Activated naive CD8-positive, alpha-beta T cell treated with anti-CD3 and anti-CD28 coated beads, Interleukin-2, amount 10 ng/mL, durations not matched to agents 7 days and 5 days (primary cell): ENCODE measurements around the gene ITGA7. TPM values are rescaled to one million over a fixed set of nuclear protein-coding genes. Genes with fewer than 3 reads are reported as not detected.

Experiments used
- ATAC-seq: fragments of 150-1000 bp; cut with Tn5 transposase; one replicate; pipeline ENCODE4 v1.10.0; 2021; ENCODE audit warnings: low read depth, moderate library complexity
- POLR2A ChIA-PET: fragments of 350-600 bp; sonication (Branson Sonifier 250); formaldehyde crosslinking; loops from one replicate; lab custom pipeline; 2021; ENCODE audit warnings: antibody characterized with exemption; lab: Charles Lee
- DNase-seq: peaks from one replicate; pipeline ENCODE4 v3.0.0; 2021
- H3K27ac Mint-ChIP-seq: one replicate; pipeline ENCODE4 v1.8.0; 2022; ENCODE audit warnings: mild to moderate bottlenecking, mixed read lengths
- H3K27me3 Mint-ChIP-seq: one replicate; pipeline ENCODE4 v1.8.0; 2022; ENCODE audit warnings: mild to moderate bottlenecking, moderate library complexity, mixed read lengths
- H3K36me3 Mint-ChIP-seq: one replicate; pipeline ENCODE4 v1.8.0; 2021; ENCODE audit warnings: mild to moderate bottlenecking, mixed read lengths
- H3K4me1 Mint-ChIP-seq: one replicate; pipeline ENCODE4 v1.8.0; 2021; ENCODE audit warnings: mixed read lengths
- H3K4me3 Mint-ChIP-seq: one replicate; pipeline ENCODE4 v1.8.0; 2022; ENCODE audit warnings: mild to moderate bottlenecking, moderate library complexity, mixed read lengths
- H3K9me3 Mint-ChIP-seq: one replicate; pipeline ENCODE4 v1.8.0; 2021; ENCODE audit warnings: mixed read lengths
- total RNA-seq, 2 experiments: library from RNA; stranded (reverse); gene quantifications; one replicate each; pipeline ENCODE4 v1.2.3, GENCODE V29; 2021

ITGA7 gene
- total RNA-seq, 2 experiments from 2014 or later, result 4.1 to 4.2 TPM

DNA sequence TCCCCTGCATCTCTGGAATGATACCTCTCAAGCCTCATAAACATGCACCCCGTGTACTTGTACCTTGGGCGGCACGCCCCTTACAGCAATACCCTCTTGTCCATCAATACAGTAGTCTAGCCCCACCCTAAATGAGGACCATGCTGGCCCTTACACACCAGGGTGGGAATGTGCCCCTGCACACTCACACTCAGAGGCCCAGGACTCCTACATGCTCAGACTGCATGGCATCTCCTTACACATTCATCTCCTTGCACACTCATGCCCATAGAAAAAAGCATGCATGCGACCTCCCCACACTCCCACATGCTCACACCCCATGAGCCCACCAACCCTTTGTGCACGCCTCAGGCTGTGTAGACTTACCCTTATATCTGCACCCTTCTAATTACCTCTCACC, 22.0 kb downstream of the ITGA7 start:
- Mint-ChIP-seq H3K36me3 (no peaks in the 10 kb centered on the region), H3K4me1 (peaks cover 12% of the 10 kb centered on the region), H3K27me3 (peaks cover 25% of the 10 kb centered on the region), H3K4me3 (no peak overlapping the region), H3K9me3 (no peaks in the 10 kb centered on the region), H3K27ac (no peak overlapping the region)
- ATAC-seq, result no peak
- POLR2A ChIA-PET, result no interaction called here
- DNase-seq, result no peak

DNA sequence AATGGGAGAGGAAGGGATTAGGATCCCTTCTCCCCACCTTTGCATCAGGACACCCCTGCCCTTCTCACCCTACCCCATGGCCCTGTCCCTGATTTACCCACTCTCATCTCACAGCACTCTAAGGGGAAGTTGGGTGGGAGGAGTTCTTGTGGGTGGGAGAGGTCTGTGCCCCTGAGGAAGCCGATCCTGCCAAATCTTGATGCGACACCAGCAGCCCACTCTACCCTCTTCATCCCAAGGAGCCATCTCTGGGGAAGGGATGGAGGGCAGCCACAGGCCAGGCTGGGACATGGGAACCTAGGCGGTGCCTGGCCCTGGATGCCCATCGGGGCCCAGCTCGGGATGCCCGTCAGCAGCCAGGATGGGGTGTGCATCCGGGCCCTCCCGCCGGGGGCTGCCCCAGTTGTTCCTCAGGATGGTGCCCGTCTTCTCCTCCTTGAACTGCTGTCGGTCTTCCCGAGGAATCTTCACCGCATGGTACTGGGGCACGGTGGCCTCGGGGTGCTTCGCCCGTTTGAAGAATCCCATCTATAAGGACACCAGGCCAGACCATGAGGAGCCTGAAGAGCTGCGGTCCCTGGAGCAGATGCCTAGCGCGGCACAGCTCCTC, 22.8 kb downstream of the ITGA7 start:
- Mint-ChIP-seq H3K27me3 (peaks cover 28% of the 10 kb centered on the region), H3K4me1 (peaks cover 12% of the 10 kb centered on the region), H3K27ac (no peak overlapping the region), H3K4me3 (no peak overlapping the region), H3K36me3 (no peaks in the 10 kb centered on the region), H3K9me3 (no peaks in the 10 kb centered on the region)
- DNase-seq (no peak), ATAC-seq (no peak)
- POLR2A ChIA-PET, result no interaction called here

DNA sequence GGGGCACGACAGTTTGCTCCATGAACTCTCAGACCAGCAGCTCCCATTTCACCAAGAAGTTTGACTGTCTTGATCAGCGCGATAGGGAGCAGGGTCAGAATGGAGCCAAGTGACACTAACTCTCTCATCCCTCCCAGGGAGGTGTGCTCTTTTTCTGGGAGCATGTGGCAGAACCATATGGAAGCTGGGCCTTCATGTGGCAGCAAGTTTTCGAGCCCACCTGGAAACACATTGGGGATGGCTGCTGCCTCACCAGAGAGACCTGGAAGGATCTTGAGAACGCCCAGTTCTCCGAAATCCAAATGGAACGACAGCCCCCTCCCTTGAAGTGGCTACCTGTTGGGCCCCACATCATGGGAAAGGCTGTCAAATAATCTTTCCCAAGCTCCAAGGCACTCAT, 24.0 kb downstream of the ITGA7 start:
- Mint-ChIP-seq H3K27me3 (peaks cover 32% of the 10 kb centered on the region), H3K4me3 (no peak overlapping the region), H3K4me1 (peaks cover 12% of the 10 kb centered on the region), H3K9me3 (no peaks in the 10 kb centered on the region), H3K27ac (no peak overlapping the region), H3K36me3 (no peaks in the 10 kb centered on the region)
- DNase-seq (no peak), ATAC-seq (no peak)
- POLR2A ChIA-PET, result no interaction called here

DNA sequence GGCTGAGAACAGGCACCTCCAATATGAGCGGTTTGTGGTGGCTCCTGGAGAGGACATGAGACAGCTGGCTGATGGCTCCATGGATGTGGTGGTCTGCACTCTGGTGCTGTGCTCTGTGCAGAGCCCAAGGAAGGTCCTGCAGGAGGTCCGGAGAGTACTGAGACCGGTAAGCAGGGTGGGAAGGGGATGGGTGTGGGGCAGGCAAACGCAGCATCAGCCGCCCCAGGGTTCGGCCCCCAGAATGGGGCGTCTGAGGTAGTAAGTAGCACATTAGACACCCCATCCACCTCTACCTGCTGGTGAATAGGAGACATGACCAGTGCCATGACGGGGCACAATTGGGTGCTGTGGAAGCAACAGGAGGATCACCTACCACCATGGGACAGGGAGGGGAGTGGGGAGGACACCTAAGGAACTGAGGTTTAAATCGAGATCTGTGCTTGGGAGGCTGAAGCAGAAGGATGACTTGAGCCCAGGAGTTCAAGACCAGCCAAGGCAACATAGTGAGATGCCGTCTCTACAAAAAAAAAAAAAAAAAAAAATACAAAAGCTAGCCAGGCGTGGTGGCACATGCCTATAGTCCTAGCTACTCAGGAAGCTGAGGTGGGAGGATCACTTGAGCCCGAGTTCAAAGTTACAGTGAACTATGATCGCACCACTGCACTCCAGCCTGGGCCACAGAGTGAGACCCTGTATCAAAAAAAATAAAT, 25.5 kb downstream of the ITGA7 start:
- Mint-ChIP-seq H3K27me3 (peaks cover 34% of the 10 kb centered on the region), H3K9me3 (no peaks in the 10 kb centered on the region), H3K4me1 (peaks cover 8% of the 10 kb centered on the region), H3K36me3 (no peaks in the 10 kb centered on the region), H3K27ac (no peak overlapping the region), H3K4me3 (no peak overlapping the region)
- ATAC-seq (no peak), DNase-seq (no peak)
- POLR2A ChIA-PET, result no interaction called here

DNA sequence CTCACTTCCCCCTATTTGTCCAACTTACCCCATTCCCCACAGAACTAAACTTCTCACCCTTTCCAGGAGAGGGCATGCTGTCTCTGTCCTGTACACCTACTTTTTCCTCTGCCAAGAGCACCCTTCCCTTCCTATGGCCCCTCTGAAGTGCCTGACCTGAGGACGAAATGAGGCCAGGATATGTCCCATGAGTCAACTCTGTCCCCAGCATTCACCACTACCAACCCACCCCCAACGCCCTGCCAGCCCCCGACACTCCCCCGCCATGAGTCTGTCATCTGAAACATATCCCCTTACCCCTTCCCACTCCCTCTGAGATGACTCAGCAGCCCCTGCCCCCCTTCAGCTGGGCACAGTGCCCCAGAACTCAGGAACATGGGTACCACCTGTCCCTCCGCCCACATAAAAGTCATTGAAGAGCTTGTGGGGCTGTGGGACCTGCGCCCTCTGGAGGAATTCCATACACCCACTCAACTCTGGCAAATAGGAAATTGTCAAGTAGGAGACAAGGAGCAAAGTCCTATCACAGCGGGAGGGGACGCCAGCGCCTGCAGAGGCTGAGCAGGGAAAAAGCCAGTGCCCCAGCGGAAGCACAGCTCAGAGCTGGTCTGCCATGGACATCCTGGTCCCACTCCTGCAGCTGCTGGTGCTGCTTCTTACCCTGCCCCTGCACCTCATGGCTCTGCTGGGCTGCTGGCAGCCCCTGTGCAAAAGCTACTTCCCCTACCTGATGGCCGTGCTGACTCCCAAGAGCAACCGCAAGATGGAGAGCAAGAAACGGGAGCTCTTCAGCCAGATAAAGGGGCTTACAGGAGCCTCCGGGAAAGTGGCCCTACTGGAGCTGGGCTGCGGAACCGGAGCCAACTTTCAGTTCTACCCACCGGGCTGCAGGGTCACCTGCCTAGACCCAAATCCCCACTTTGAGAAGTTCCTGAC, 26.3 kb downstream of the ITGA7 start:
- H3K4me3 Mint-ChIP-seq, result peak overlapping the region; percentile 47
- H3K27ac Mint-ChIP-seq, result no peak overlapping the region
- H3K36me3 Mint-ChIP-seq, result no peaks in the 10 kb centered on the region
- H3K4me1 Mint-ChIP-seq, result peaks cover 5% of the 10 kb centered on the region
- ATAC-seq (peak; percentile 29), DNase-seq (no peak)
- POLR2A ChIA-PET, result no interaction called here
- H3K27me3 Mint-ChIP-seq, result peaks cover 34% of the 10 kb centered on the region
- H3K9me3 Mint-ChIP-seq, result no peaks in the 10 kb centered on the region

DNA sequence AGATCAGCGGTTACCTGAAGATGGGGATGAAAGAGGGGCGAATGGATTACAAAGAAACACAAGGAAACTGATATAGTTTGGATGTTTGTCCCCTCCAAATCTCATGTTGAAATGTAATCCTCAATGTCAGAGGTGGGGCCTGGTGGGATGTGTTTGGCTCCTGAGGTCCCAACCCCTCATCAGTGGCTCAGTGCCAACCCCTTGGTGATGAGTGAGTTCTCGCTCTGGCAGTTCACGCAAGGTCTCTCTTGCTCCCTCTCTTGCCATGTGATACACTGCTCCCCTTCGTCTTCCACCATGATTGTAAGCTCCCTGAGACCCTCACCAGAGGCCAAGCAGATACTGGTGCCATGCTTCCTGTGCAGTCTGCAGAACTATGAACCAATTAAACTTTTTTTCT, 28.0 kb downstream of the ITGA7 start:
- DNase-seq (no peak), ATAC-seq (no peak)
- H3K4me1 Mint-ChIP-seq, result peaks cover 5% of the 10 kb centered on the region
- no peaks in the 10 kb centered on the region for H3K9me3 Mint-ChIP-seq
- no peaks in the 10 kb centered on the region for H3K36me3 Mint-ChIP-seq
- no peak overlapping the region for H3K27ac Mint-ChIP-seq
- H3K4me3 Mint-ChIP-seq, result no peak overlapping the region
- peaks cover 50% of the 10 kb centered on the region for H3K27me3 Mint-ChIP-seq
- POLR2A ChIA-PET, result no interaction called here

DNA sequence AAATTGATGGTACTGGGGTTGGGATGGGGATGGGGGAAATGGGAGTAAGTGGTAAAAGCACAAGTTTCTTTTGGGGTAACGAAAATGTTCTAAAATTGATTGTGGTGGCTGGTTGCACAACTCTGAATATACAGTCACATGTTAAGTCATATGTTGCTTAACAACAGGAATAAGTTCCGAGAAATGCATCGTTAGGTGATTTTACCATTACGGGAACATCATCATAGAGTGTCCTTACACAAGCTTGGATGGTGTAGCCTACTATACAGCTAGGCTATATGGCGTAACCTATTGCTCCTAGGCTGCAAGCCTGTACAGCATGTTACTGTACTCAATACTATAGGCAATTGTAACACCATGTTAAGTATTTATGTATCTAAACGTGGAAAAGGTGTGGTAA, 31.0 kb downstream of the ITGA7 start:
- Mint-ChIP-seq H3K9me3 (no peaks in the 10 kb centered on the region), H3K27me3 (peaks cover 43% of the 10 kb centered on the region), H3K36me3 (no peaks in the 10 kb centered on the region), H3K27ac (no peak overlapping the region), H3K4me3 (no peak overlapping the region), H3K4me1 (peaks cover 5% of the 10 kb centered on the region)
- DNase-seq (no peak), ATAC-seq (no peak)
- POLR2A ChIA-PET, result no interaction called here

DNA sequence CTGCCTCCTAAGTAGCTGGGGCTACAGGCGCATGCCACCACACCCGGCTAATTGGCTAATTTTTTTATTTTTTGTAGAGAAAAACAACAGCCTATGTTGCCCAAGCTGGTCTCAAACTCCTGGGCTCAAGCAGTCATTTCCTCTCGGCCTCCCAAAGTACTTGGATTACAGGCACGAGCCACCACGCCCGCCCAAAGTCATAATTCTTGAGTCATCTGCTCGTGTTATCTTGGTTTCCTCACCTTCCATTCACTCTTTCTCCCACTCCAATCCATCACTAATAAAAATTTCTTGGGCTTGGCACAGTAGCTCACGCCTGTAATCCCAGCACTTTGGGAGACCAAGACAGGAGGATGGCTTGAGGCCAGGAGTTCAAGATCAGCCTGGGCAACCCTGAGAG, 32.0 kb downstream of the ITGA7 start:
- Mint-ChIP-seq H3K4me3 (no peak overlapping the region), H3K27me3 (peaks cover 33% of the 10 kb centered on the region), H3K36me3 (no peaks in the 10 kb centered on the region), H3K4me1 (no peaks in the 10 kb centered on the region), H3K9me3 (no peaks in the 10 kb centered on the region), H3K27ac (no peak overlapping the region)
- DNase-seq (no peak), ATAC-seq (no peak)
- POLR2A ChIA-PET, result no interaction called here

DNA sequence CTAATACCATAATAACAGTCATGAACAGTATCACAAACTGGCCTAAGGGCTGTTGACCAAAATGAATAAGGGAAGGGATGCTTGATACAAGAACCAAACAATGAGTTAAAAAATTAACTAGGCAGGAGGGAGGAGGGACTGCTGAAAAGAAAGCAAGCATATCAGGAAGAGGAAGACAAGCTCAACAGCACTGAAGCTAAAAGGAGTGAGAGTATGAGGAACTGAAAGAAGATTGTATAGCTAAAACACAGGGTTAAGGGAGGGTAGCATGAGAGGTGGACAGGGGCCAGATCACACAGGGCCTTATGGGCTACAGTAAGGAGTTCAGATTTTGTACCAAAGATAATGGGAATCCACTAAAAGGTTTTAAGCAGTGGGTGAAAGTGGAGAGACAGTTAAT, 34.1 kb downstream of the ITGA7 start:
- POLR2A ChIA-PET, result no interaction called here
- no peak overlapping the region for H3K4me3 Mint-ChIP-seq
- ATAC-seq, result no peak
- no peak overlapping the region for H3K27ac Mint-ChIP-seq
- no peaks in the 10 kb centered on the region for H3K36me3 Mint-ChIP-seq
- no peaks in the 10 kb centered on the region for H3K4me1 Mint-ChIP-seq
- H3K27me3 Mint-ChIP-seq, result peaks cover 24% of the 10 kb centered on the region
- DNase-seq, result no peak
- no peaks in the 10 kb centered on the region for H3K9me3 Mint-ChIP-seq

DNA sequence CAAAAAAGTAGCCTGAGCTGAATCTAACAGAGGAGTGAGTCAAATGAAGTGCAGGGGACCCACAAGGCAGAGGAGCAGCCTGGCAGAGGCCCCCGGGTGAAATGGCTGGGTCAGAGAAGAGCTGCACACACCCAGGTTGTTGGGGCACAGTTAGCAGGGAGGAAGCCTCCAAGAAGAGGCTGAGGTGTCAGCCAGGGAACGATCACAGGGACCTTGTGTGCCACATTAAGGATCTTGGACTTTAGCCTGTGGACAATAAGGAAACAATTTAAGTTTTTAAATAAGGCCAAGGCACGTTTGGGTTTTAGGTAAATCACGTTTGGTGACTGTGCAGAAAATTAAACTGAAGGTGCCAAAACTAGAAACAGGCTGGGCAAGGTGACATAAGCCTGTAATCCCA, 36.0 kb downstream of the ITGA7 start:
- H3K9me3 Mint-ChIP-seq, result no peaks in the 10 kb centered on the region
- ATAC-seq, result no peak
- no peaks in the 10 kb centered on the region for H3K4me1 Mint-ChIP-seq
- H3K27ac Mint-ChIP-seq, result no peak overlapping the region
- H3K4me3 Mint-ChIP-seq, result no peak overlapping the region
- H3K27me3 Mint-ChIP-seq, result peaks cover 20% of the 10 kb centered on the region
- no peaks in the 10 kb centered on the region for H3K36me3 Mint-ChIP-seq
- no peak for DNase-seq
- POLR2A ChIA-PET, result no interaction called here

DNA sequence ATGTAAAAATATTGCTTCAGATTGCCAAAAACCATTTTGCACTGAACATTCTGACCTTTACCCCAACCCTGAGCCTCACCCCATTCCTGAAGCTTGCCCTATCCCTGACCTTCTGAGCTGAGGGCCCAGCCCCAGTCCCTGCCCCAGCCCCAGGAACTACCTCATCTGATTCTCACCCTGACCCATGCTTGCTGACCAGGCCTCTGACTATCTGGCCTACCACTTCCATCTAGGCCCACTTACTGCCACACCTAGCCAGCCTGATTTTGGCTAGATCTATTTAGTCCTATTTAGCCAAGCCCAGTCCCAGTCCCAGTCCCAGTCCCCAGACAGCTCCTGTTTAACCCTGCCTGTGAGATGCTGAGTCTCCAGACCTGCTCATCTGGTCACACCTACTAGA, 37.4 kb downstream of the ITGA7 start:
- Mint-ChIP-seq H3K4me1 (no peaks in the 10 kb centered on the region), H3K4me3 (no peak overlapping the region), H3K27me3 (peaks cover 14% of the 10 kb centered on the region), H3K36me3 (no peaks in the 10 kb centered on the region), H3K27ac (no peak overlapping the region), H3K9me3 (no peaks in the 10 kb centered on the region)
- POLR2A ChIA-PET, result no interaction called here
- DNase-seq, result no peak
- no peak for ATAC-seq

DNA sequence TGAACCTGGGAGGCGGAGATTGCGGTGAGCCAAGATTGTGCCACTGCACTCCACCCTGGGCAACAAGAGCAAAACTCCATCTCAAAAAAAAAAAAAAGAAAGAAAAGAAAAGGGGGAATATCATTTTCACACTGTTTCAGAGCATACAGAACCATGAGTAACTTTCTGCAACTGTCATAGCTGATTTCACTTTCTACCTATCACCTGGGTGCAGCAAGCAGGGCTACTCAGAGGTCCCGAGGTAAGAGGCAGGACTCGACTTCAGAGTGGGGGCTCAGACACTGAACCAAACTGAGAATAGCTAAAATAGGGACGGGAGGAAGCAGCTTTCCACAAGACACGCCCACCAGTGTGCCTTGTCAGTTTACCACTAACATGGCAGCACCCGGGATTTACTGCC, 41.2 kb downstream of the ITGA7 start:
- Mint-ChIP-seq H3K36me3 (no peaks in the 10 kb centered on the region), H3K27ac (no peak overlapping the region), H3K4me1 (no peaks in the 10 kb centered on the region), H3K27me3 (peaks cover 7% of the 10 kb centered on the region), H3K9me3 (no peaks in the 10 kb centered on the region), H3K4me3 (no peak overlapping the region)
- DNase-seq (no peak), ATAC-seq (no peak)
- POLR2A ChIA-PET, result interaction anchor here (0.7 kb wide), 1 partner anchor 39 kb away, joined by 4 read pairs; no protein-coding TSS in a partner anchor

DNA sequence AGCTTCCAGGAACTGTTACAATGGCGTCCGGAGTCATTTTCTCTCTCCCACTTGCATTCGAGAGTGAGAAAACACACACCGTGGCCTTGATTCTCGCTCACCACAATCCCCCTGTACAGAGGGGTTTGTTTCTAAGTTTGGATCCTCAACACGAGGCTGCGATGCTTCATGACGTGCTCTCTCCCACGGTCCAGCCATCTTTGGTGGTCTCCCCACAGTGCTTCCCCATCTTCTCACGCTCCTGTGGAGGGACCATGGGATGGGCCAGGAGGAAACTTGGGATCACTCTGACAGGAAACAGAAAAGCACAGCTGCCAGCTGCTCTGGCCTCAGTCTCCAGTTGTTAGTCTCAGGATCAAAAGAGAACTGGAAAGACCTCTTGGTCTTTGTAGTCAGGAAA, 42.9 kb downstream of the ITGA7 start:
- H3K27ac Mint-ChIP-seq, result no peak overlapping the region
- no peak for ATAC-seq
- H3K4me1 Mint-ChIP-seq, result no peaks in the 10 kb centered on the region
- H3K4me3 Mint-ChIP-seq, result no peak overlapping the region
- no peaks in the 10 kb centered on the region for H3K36me3 Mint-ChIP-seq
- POLR2A ChIA-PET, result no interaction called here
- H3K27me3 Mint-ChIP-seq, result peaks cover 13% of the 10 kb centered on the region
- no peaks in the 10 kb centered on the region for H3K9me3 Mint-ChIP-seq
- DNase-seq, result no peak
